Measurements from ENCODE around the gene LARGE1. TPM values are rescaled to one million over a fixed set of nuclear protein-coding genes. Genes with fewer than 3 reads are reported as not detected.

The LARGE1 gene
- total and polyA plus RNA-seq, 2 of the 8 experiments (the other 6 are each of a cell fraction or from before 2014, with no cell fraction given) = 43.7 to 83.0 TPM

GRCh38 chr22:33851821-33852384, 68.4 kb downstream of the LARGE1 start (continued):
- TF ChIP-seq BRCA1 (IDR thresholded peaks at IDR 0.05; ENCODE audit: low read depth, low read length) = no peak
- TF ChIP-seq HDAC2 (IDR thresholded peaks at IDR 0.05; ENCODE audit: borderline replicate concordance in 1 of 2, low read depth in 2 of 2, low read length in 2 of 2) = no peak
- TF ChIP-seq EGR1 (IDR thresholded peaks at IDR 0.05; ENCODE audit: borderline replicate concordance, low read depth, low read length) = no peak
- no peak for TF ChIP-seq SP2 (IDR thresholded peaks at IDR 0.05; ENCODE audit: low read length)
- TF ChIP-seq RAD21 (IDR thresholded peaks at IDR 0.05 in 1 of 2, conservative IDR thresholded peaks at IDR 0.05 in 1 of 2; ENCODE audit: low read depth in 2 of 2, low read length in 2 of 2) = no peak
